Ishikawa (cell line): ENCODE results near the gene MRPL44.

ENCODE experiments used
- CEBPB ChIP-seq: IDR thresholded peaks from 2 replicates; pipeline ENCODE4 v1.6.1; 2012
- CREB1 ChIP-seq: IDR thresholded peaks from 2 replicates; pipeline ENCODE4 v1.6.1; 2012; ENCODE audit warnings: low read depth
- EGR1 ChIP-seq: IDR thresholded peaks from 2 replicates; pipeline ENCODE4 v1.6.1; 2012
- EP300 ChIP-seq: IDR thresholded peaks from 2 replicates; pipeline ENCODE4 v1.6.1; 2012; ENCODE audit warnings: borderline replicate concordance
- FOXM1 ChIP-seq: IDR thresholded peaks from 2 replicates; pipeline ENCODE4 v1.6.1; 2012; ENCODE audit warnings: low read depth, borderline replicate concordance
- MAX ChIP-seq: IDR thresholded peaks from 2 replicates; pipeline ENCODE4 v1.6.1; 2012
- NFIC ChIP-seq: IDR thresholded peaks from 2 replicates; pipeline ENCODE4 v1.6.1; 2012
- RAD21 ChIP-seq: IDR thresholded peaks from 2 replicates; pipeline ENCODE4 v1.6.1; 2012; ENCODE audit warnings: low read depth
- REST ChIP-seq: IDR thresholded peaks from 2 replicates; pipeline ENCODE4 v1.6.1; 2012; ENCODE audit warnings: low read depth, mild to moderate bottlenecking
- TAF1 ChIP-seq: IDR thresholded peaks from 2 replicates; pipeline ENCODE4 v1.6.1; 2012; ENCODE audit warnings: low read depth, mild to moderate bottlenecking
- TCF12 ChIP-seq: IDR thresholded peaks from 2 replicates; pipeline ENCODE4 v1.6.1; 2012; ENCODE audit warnings: low read depth
- TEAD4 ChIP-seq: IDR thresholded peaks from 2 replicates; pipeline ENCODE4 v1.6.1; 2012
- USF1 ChIP-seq: IDR thresholded peaks from 2 replicates; pipeline ENCODE4 v1.6.1; 2012
- YY1 ChIP-seq: IDR thresholded peaks from 2 replicates; pipeline ENCODE4 v1.6.1; 2012; ENCODE audit warnings: low read depth
- ZBTB7A ChIP-seq: IDR thresholded peaks from 2 replicates; pipeline ENCODE4 v1.6.1; 2012; ENCODE audit warnings: low read depth

The MRPL44 gene

GRCh38 chr2:223935459-223936125 is 21.7 kb upstream of the MRPL44 start:
- TF ChIP-seq TEAD4: no peak
- TF ChIP-seq USF1: no peak
- TF ChIP-seq FOXM1: no peak
- TF ChIP-seq ZBTB7A: no peak
- no peak for TF ChIP-seq RAD21
- TF ChIP-seq EP300: no peak
- no peak for TF ChIP-seq TCF12

GRCh38 chr2:223936862-223937326 is 20.4 kb upstream of the MRPL44 start:
- TF ChIP-seq USF1 (no peak), CEBPB (no peak), NFIC (no peak), REST (no peak), FOXM1 (no peak), TAF1 (no peak)

GRCh38 chr2:223937535-223937934 is 19.7 kb upstream of the MRPL44 start:
- no peak for TF ChIP-seq TEAD4
- no peak for TF ChIP-seq ZBTB7A
- no peak for TF ChIP-seq YY1
- no peak for TF ChIP-seq RAD21
- TF ChIP-seq TAF1: no peak
- no peak for TF ChIP-seq NFIC
- no peak for TF ChIP-seq CREB1
- no peak for TF ChIP-seq CEBPB
- TF ChIP-seq EGR1: no peak
- TF ChIP-seq MAX: no peak
- TF ChIP-seq REST: no peak

- TF ChIP-seq USF1 (no peak), CREB1 (no peak), MAX (no peak), EP300 (no peak), NFIC (no peak), EGR1 (no peak), TAF1 (no peak), ZBTB7A (no peak), YY1 (no peak), CEBPB (no peak), FOXM1 (no peak), TEAD4 (no peak), REST (no peak), RAD21 (no peak)
Measured at GRCh38 chr2:223941579-223942277, 15.5 kb upstream of the MRPL44 start.
